Measurements from ENCODE around the gene SLC39A6. TPM values are rescaled to one million over a fixed set of nuclear protein-coding genes. Genes with fewer than 3 reads are reported as not detected.
"Not testable (repeated sequence)": the region's sequence is repeated elsewhere in the genome, so short reads cannot be mapped to it uniquely, and the experiment has no call there.

SLC39A6 gene
- total RNA-seq, 2 experiments from 2014 or later, result 18.4 to 20.4 TPM

DNA sequence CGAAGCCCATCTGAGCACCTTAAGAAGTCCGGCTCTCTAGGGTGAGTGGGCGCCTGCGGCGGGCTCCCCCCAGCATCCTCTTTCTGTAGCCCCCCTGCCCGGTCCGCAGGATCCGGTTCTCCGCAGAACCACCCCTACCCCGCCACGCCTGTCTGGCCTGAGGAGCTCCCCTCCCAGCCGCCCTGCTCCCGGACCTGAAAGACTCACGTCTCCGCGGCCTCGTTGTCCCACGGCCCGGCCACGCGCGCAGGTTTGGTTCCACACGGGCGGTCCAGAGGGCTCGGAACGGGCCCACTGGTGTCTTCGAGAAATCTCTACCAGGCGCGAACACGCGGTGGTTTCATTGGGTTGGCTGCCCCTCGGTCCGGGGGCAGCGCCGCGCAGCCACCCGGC is 237 bp downstream of the SLC39A6 start:
- DNase-seq (no peak), ATAC-seq (ENCODE audit: low read depth) (no peak)
- H3K27me3 Mint-ChIP-seq, result no peaks in the 10 kb centered on the region
- peaks cover 22% of the 10 kb centered on the region for H3K36me3 Mint-ChIP-seq
- H3K4me1 Mint-ChIP-seq, result peaks cover 32% of the 10 kb centered on the region
- peak overlapping the region; percentile 95 for H3K27ac Mint-ChIP-seq
- POLR2A ChIA-PET, result interaction anchor here (0.6 to 3.2 kb wide), 10 partner anchors 12 to 839 kb away, joined by 3 to 12 read pairs (median 4); partner anchors contain the start of genes INO80C, KIAA1328, MOCOS and RMP24
- no peaks in the 10 kb centered on the region for H3K9me3 Mint-ChIP-seq
- peak overlapping the region; percentile 93 for H3K4me3 Mint-ChIP-seq

DNA sequence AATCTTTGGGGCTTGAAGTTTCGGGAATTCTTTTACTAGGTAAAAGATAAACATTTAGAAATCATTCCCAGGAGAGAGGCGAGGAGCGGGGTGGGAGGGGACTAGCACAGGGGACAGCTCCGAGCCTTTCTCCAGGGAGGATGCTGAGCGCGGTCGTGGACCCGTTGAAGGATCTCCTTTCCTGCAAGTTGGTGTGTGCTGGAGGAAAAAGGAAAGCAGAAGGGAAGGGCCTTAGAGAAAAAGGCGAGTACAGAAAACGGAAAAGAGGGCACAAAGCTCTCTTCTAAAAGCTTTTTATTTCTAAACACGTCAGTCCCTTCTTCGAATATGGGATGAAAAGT is 640 bp downstream of the SLC39A6 start:
- no peak for ATAC-seq (ENCODE audit: low read depth)
- DNase-seq, result no peak
- H3K27me3 Mint-ChIP-seq, result no peaks in the 10 kb centered on the region
- POLR2A ChIA-PET, result interaction anchor here (1.1 to 3.2 kb wide), 8 partner anchors 61 to 839 kb away, joined by 3 to 12 read pairs (median 4); partner anchors contain the start of genes INO80C, KIAA1328, RMP24 and RPRD1A
- no peaks in the 10 kb centered on the region for H3K9me3 Mint-ChIP-seq
- H3K36me3 Mint-ChIP-seq, result peaks cover 25% of the 10 kb centered on the region
- H3K4me3 Mint-ChIP-seq, result peak overlapping the region; percentile 93
- peaks cover 35% of the 10 kb centered on the region for H3K4me1 Mint-ChIP-seq
- peak overlapping the region; percentile 95 for H3K27ac Mint-ChIP-seq

DNA sequence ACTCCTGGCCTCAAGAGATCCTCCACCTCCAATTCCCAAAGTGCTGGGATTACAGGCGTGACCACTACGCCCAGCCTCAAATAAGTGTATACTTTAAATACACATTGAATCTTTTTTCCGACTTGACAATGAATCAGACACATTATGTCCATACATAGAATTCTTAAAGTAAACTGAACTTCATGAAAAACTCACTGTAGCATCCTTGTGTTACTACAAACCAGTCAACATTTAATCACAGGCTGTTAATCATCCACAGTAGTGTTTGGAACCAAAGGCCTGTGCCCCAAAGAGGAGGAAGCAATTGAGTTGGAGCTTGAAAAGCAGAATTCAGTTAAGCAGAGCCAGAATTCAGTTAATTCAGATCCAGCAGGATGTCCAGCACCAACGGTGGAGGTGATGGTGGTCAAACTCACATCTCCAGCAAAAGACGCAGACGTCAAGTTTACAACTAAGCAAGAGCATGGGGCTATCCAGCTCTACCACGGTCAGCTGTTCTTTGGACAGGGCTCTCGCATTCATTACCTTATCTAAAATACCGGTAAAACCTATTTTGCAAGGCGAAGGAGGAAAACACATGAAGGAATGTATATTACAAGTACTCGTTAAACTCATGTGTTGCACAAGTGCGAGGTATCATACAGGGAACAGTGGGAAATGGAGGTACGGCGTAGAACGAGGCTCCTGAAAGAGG is 1.2 kb downstream of the SLC39A6 start:
- DNase-seq, result no peak

DNA sequence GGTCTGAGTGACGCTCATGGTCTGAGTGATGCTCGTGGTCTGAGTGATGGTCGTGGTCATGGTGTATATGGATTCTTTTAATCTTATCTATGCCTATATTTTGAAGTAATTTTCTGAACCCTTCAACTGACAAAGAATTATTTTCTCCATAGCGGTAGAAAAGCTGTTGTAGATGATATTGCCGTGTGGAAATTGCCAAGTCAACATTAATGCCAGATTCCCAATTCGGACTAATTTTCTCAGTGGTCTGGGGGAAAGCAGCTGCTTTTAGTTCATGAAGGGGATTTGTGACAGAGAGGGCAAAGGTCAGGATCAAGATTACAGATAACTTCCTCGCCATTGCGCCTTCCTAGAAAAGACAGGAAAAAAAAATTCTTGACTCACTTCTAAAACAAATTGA is 2.5 kb downstream of the SLC39A6 start:
- Mint-ChIP-seq H3K4me3 (peak overlapping the region; percentile 35), H3K27me3 (no peaks in the 10 kb centered on the region), H3K4me1 (peaks cover 28% of the 10 kb centered on the region), H3K27ac (no peak overlapping the region), H3K36me3 (peaks cover 23% of the 10 kb centered on the region), H3K9me3 (no peaks in the 10 kb centered on the region)
- DNase-seq, result no peak
- no peak for ATAC-seq (ENCODE audit: low read depth)
- POLR2A ChIA-PET, result interaction anchor here (1.2 kb wide), 1 partner anchor 837 kb away, joined by 3 read pairs; the partner anchor contains the start of gene ZSCAN30

More for the DNA sequence above, 1.2 kb downstream of the SLC39A6 start:
- Mint-ChIP-seq H3K36me3 (peaks cover 27% of the 10 kb centered on the region), H3K4me1 (peaks cover 37% of the 10 kb centered on the region), H3K9me3 (no peaks in the 10 kb centered on the region), H3K4me3 (peak overlapping the region; percentile 93), H3K27me3 (no peaks in the 10 kb centered on the region), H3K27ac (peak overlapping the region; percentile 95)
- ATAC-seq (ENCODE audit: low read depth), result no peak
- POLR2A ChIA-PET, result interaction anchor here (1.2 to 3.2 kb wide), 6 partner anchors 61 to 838 kb away, joined by 3 to 12 read pairs (median 6); partner anchors contain the start of genes INO80C, RMP24, RPRD1A and ZSCAN30

DNA sequence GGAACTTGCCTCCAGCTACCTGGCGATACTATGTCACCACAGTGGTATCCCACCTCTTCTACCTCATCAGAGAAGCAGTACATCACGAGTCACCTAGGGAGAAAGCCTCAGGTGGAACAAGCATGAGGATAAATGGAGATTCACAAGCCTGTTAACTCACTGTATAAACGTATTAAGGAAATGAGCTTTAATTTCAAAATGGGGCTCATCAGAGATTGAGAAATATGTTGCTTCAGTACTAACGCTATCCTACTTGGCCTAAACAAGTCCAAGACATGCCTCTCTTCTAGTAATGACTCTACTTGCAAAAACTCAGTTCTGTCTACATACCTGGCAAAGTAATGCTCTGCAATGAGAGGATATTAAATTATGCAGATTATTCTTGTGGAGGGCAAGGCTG is 4.3 kb downstream of the SLC39A6 start:
- no peaks in the 10 kb centered on the region for H3K27me3 Mint-ChIP-seq
- H3K36me3 Mint-ChIP-seq, result peaks cover 23% of the 10 kb centered on the region
- H3K4me1 Mint-ChIP-seq, result peaks cover 25% of the 10 kb centered on the region
- H3K27ac Mint-ChIP-seq, result no peak overlapping the region
- POLR2A ChIA-PET, result interaction anchor here (0.6 to 1.1 kb wide), 2 partner anchors 31 to 60 kb away, joined by 3 read pairs; no protein-coding TSS in a partner anchor
- no peak overlapping the region for H3K4me3 Mint-ChIP-seq
- no peaks in the 10 kb centered on the region for H3K9me3 Mint-ChIP-seq
- DNase-seq (no peak), ATAC-seq (ENCODE audit: low read depth) (no peak)

DNA sequence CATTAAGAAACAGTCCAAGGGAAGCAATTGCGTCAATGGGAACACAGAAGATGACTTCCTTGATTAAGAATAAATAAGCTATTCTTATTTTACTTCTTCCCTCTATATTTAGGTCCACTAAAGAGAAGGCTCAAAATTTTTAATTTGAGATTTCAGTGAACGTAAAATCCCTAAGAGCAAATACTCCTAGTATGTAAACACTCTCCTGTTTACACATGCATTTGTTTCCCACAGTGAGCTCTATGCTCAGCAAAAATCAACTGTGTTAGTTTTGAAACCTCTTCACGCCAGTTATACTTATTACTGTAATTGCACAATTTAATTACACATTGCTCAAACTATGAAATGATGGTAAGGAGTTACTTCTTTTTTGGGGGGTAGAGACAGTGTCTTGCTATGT is 8.8 kb downstream of the SLC39A6 start:
- H3K9me3 Mint-ChIP-seq, result no peaks in the 10 kb centered on the region
- H3K27me3 Mint-ChIP-seq, result no peaks in the 10 kb centered on the region
- no peak for ATAC-seq (ENCODE audit: low read depth)
- H3K27ac Mint-ChIP-seq, result no peak overlapping the region
- no peak for DNase-seq
- H3K4me3 Mint-ChIP-seq, result no peak overlapping the region
- H3K4me1 Mint-ChIP-seq, result peaks cover 10% of the 10 kb centered on the region
- H3K36me3 Mint-ChIP-seq, result peaks cover 17% of the 10 kb centered on the region
- POLR2A ChIA-PET, result no interaction called here

DNA sequence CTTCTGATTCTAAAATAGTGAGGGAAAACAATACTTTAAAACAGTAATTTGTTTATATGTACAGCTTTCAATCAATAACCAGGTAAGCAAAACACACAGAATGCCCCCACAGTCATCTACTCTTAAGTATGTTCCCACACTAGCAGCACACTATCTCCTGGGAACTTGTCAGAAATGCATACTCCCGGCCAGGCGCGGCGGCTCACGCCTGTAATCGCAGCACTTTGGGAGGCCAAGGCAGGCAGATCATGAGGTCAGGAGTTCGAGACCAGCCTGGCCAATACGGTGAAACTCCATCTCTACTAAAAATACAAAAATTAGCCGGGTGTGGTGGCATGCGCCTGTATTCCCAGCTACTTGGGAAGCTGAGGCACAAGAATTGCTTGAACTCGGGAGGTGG is 12.4 kb downstream of the SLC39A6 start:
- H3K36me3 Mint-ChIP-seq, result peaks cover 16% of the 10 kb centered on the region
- POLR2A ChIA-PET; H3K4me1 Mint-ChIP-seq; ATAC-seq (ENCODE audit: low read depth); H3K4me3 Mint-ChIP-seq; H3K27ac Mint-ChIP-seq; H3K9me3 Mint-ChIP-seq; DNase-seq; H3K27me3 Mint-ChIP-seq: not testable (repeated sequence)

DNA sequence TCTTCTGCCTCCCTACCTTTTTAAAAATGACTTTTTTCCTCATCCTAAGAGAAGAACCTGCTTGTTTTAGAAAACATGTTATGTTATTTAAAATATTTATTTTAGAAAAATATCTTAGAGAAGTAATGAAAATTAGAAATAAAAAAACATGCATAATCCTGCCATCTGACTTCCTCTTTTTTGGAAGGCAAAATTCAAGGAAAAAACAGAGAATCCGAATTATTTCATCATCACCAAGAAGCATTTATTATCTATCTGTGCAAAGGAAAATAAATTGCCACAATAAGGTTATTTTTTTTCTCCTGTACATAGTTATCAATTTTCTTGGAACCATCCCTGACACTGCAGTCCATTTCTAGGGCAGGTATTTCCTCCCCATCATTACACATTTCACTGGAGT is 14.4 kb downstream of the SLC39A6 start:
- POLR2A ChIA-PET, result no interaction called here
- ATAC-seq (ENCODE audit: low read depth) (no peak), DNase-seq (no peak)
- H3K4me1 Mint-ChIP-seq, result peaks cover 1% of the 10 kb centered on the region
- no peak overlapping the region for H3K27ac Mint-ChIP-seq
- H3K36me3 Mint-ChIP-seq, result peaks cover 15% of the 10 kb centered on the region
- H3K27me3 Mint-ChIP-seq, result no peaks in the 10 kb centered on the region
- H3K4me3 Mint-ChIP-seq, result no peak overlapping the region
- H3K9me3 Mint-ChIP-seq, result no peaks in the 10 kb centered on the region

DNA sequence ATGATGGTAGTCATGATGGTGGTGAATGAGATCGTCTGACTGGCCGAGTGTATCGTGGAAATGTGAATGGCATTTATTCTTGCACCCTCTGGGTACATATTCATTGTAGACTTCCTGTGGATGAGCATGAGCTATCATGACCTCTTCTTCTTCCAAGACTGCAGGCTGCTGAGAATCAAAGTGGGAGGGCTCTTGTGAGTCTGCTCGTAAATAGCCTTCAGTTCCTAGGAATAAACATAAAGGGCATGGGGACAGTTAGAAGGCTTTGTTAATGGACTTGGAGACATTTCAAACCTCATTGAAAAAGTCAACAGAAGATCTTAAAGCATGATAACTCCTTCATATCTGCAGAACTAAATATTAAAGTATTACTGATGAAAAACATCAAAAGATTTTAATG is 14.9 kb downstream of the SLC39A6 start:
- DNase-seq (no peak), ATAC-seq (ENCODE audit: low read depth) (no peak)
- peaks cover 1% of the 10 kb centered on the region for H3K4me1 Mint-ChIP-seq
- peaks cover 15% of the 10 kb centered on the region for H3K36me3 Mint-ChIP-seq
- H3K9me3 Mint-ChIP-seq, result no peaks in the 10 kb centered on the region
- no peak overlapping the region for H3K4me3 Mint-ChIP-seq
- H3K27me3 Mint-ChIP-seq, result no peaks in the 10 kb centered on the region
- POLR2A ChIA-PET, result no interaction called here
- no peak overlapping the region for H3K27ac Mint-ChIP-seq

DNA sequence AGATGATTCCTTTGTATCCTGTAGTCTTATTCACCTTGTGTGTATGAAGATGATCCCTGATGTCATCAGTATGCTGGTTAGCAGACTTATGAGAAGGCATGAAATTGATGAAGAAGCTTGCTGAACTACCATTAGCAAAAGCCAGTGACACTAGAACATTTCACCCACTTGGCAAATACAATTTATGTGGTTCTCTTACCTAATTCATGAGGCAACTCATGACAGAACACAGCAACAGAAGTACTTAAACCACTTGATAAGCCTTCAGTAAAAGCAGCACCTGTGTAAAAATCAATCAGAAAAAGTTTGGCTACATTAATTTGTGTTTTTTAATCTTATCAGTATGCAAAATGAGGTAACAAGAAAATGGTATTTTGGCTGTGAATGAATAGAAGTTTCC is 16.8 kb downstream of the SLC39A6 start:
- H3K4me3 Mint-ChIP-seq, result no peak overlapping the region
- no peak for ATAC-seq (ENCODE audit: low read depth)
- DNase-seq, result no peak
- H3K27ac Mint-ChIP-seq, result no peak overlapping the region
- POLR2A ChIA-PET, result no interaction called here
- H3K4me1 Mint-ChIP-seq, result peaks cover 1% of the 10 kb centered on the region
- peaks cover 17% of the 10 kb centered on the region for H3K36me3 Mint-ChIP-seq
- no peaks in the 10 kb centered on the region for H3K9me3 Mint-ChIP-seq
- no peaks in the 10 kb centered on the region for H3K27me3 Mint-ChIP-seq

DNA sequence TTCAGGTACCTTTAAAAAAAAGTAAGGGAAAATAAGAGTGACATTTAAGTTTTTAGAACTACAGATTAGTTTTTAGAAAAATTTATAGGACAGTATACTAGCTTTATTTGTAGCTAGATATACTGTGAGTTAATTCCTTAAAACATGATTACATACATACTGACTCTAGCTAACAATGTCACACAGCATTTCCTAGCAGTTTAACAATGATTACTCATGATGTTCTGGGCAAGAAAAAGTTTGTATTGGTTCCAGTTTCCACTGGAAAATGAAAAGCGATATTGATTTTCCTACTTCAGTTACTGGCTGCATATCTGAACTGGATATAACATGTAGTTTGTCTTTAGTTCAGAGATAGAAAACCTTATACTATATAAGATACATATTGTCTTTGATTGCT is 19.4 kb downstream of the SLC39A6 start:
- POLR2A ChIA-PET, result no interaction called here
- Mint-ChIP-seq H3K27me3 (no peaks in the 10 kb centered on the region), H3K9me3 (no peaks in the 10 kb centered on the region), H3K36me3 (peaks cover 12% of the 10 kb centered on the region), H3K4me1 (peaks cover 1% of the 10 kb centered on the region), H3K27ac (no peak overlapping the region), H3K4me3 (no peak overlapping the region)
- DNase-seq, result no peak
- ATAC-seq (ENCODE audit: low read depth), result no peak

DNA sequence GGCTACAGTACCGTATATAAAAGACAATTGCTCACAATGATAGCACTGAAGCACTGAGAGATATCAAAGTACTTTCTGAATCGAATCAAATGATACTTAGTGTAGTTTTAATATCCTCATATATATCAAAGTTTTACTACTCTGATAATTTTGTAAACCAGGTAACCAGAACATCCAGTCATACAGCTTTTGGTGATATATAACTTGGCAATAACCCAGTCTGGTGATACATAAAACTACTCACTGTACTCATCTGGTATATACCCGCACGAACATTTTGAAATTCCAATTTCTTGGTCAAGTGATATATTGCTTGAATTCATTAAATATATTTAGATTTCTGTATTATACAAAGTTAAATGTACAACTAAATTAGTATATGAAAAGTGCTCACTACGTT is 20.5 kb downstream of the SLC39A6 start:
- DNase-seq (no peak), ATAC-seq (ENCODE audit: low read depth) (no peak)
- H3K27me3 Mint-ChIP-seq, result no peaks in the 10 kb centered on the region
- peaks cover 8% of the 10 kb centered on the region for H3K36me3 Mint-ChIP-seq
- H3K9me3 Mint-ChIP-seq, result no peaks in the 10 kb centered on the region
- no peak overlapping the region for H3K4me3 Mint-ChIP-seq
- H3K27ac Mint-ChIP-seq, result no peak overlapping the region
- no peaks in the 10 kb centered on the region for H3K4me1 Mint-ChIP-seq
- POLR2A ChIA-PET, result no interaction called here

DNA sequence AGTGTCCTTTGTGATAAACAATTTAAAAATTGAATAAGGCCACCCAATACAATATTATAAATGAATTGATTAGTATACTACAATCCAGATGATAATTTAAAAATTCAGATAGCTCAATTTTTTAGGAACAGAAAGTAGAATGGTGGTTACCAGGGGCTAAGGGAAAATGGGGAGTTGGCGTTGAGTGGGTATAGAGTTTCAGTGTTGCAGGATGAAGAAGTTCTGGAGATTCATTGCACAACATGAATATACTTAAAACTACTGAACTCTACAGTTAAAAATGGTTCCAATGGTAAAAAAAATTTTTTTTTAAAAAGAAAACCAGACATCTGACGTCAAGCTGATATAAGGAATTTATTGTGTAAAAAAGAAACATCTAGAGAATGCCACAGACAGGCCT is 20.9 kb downstream of the SLC39A6 start:
- ATAC-seq (ENCODE audit: low read depth) (no peak), DNase-seq (no peak)
- no peaks in the 10 kb centered on the region for H3K9me3 Mint-ChIP-seq
- H3K27ac Mint-ChIP-seq, result no peak overlapping the region
- no peaks in the 10 kb centered on the region for H3K4me1 Mint-ChIP-seq
- POLR2A ChIA-PET, result no interaction called here
- H3K27me3 Mint-ChIP-seq, result no peaks in the 10 kb centered on the region
- H3K36me3 Mint-ChIP-seq, result peaks cover 8% of the 10 kb centered on the region
- H3K4me3 Mint-ChIP-seq, result no peak overlapping the region

DNA sequence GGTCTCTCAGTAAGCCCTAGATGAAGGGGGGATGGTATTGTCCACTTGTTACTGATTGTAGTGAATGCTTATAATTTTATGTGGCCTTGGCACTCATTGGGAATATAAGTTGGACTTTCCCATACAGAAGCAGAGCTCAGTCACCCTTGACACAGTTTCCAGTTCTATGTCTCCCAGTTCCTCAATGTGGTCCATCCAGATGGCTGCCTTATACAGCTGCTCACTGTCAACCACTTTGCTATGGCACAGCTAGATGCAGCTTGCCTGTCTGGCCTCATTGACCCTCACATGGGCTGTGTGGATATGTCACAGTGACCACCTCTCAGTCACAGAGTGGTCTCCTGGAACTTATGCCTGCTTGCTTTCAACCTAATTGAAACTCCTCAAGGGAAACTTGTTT is 21.7 kb downstream of the SLC39A6 start:
- Mint-ChIP-seq H3K27me3 (peaks cover 1% of the 10 kb centered on the region), H3K36me3 (peaks cover 8% of the 10 kb centered on the region), H3K4me1 (no peaks in the 10 kb centered on the region), H3K27ac (no peak overlapping the region), H3K4me3 (no peak overlapping the region), H3K9me3 (peaks cover under 1% of the 10 kb centered on the region)
- ATAC-seq (ENCODE audit: low read depth), result no peak
- POLR2A ChIA-PET, result no interaction called here
- DNase-seq, result no peak

Measured in activated naive CD8-positive, alpha-beta T cell treated with anti-CD3 and anti-CD28 coated beads, Interleukin-2, amount 10 ng/mL, durations not matched to agents 7 days and 5 days (primary cell).